SH-SY5Y (cell line): Measurements from ENCODE around the gene SEPTIN3.

Experiments
- GATA2 ChIP-seq: IDR thresholded peaks from 2 replicates; pipeline ENCODE4 v1.6.1; 2011; ENCODE audit warnings: mild to moderate bottlenecking, low read depth, low read length
- GATA3 ChIP-seq: IDR thresholded peaks from 2 replicates; pipeline ENCODE4 v1.6.1; 2011; ENCODE audit warnings: low read depth, mild to moderate bottlenecking, low read length, moderate library complexity

SEPTIN3 gene

DNA sequence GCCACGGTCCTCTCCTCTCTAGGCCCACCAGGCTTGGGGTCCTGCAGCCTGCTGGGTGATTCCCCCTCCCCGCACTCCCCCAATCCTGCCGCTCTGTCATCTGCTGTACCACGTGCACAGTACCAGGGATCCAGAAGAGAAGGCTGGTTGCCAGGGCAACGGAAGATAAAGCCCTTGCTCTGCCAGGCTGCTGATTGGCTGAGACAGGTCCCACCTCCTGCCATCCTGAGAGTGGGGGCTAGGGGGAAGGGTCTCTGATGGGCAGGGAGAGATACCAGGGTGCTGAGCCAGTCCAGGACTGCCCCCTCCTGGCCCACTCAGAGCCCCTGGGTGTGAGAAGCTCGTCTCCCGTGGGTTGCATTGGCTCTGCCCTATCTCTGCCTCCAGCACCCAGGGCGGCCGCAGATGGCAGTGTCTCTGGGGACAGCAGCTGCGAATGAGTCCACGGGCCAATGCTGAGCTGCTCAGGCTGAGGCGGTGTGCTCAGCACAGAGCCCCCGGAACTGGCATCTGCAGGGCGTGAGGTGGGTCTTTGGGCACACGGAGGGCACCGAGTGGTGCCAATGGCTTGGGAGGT is 17.3 kb upstream of the SEPTIN3 start, which contains the start of gene SMIM45:
TSS of gene SMIM45 (plus strand) at position 253 of the 577 bp plus-strand sequence.
- TF ChIP-seq GATA3 (no peak), GATA2 (peak; percentile 91)

DNA sequence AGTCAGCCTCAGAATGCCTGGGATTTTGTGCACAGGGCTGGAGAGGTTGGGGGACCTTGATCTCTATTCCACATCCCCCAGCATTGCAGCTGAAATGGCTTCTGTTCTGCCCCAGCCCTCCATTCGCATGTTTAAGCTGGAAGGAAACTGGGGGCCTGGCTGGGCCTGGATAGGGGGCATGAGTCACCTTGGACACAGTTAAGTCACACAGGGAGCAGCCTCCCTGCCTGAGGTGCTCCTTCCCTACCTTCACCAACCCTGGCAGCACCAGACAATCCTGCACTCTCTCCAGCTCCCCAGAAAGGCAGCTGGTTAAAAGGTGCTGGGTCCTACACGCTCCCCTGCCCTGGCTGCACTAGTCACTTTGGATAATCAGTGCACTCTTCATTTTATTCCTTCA is 16.5 kb upstream of the SEPTIN3 start:
- TF ChIP-seq GATA3 (no peak), GATA2 (no peak)

DNA sequence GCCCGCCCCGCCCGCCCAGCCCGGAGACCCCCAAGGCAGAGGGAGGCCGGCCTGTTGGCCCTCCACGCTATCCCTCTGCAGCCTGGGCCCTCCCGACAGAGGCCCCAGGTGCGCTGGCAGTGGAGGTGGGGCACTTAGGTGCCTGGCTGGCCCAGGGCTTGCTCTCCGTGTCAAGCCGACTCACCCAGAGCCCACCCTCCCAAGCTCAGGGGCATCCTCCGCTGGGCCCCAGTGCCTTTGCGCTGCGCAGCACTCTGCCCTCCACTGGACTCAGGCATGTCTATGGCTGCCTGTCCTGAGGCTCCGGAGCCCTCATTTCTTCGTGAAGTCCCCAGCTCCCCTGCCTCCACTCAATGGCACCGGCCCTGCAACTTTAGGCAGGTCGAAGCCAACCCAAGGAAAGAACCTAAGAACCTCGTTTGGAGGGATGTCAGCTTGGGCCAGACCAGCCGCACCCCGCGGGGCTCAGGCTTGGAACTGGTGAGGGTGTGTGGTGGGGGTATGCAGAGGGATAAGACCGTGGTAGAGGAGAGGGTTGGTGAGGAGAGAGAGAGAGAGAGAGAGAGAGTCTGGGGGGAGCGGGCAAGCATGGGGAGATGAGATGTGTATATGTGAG is 11.2 kb upstream of the SEPTIN3 start:
- no peak for TF ChIP-seq GATA3
- no peak for TF ChIP-seq GATA2

DNA sequence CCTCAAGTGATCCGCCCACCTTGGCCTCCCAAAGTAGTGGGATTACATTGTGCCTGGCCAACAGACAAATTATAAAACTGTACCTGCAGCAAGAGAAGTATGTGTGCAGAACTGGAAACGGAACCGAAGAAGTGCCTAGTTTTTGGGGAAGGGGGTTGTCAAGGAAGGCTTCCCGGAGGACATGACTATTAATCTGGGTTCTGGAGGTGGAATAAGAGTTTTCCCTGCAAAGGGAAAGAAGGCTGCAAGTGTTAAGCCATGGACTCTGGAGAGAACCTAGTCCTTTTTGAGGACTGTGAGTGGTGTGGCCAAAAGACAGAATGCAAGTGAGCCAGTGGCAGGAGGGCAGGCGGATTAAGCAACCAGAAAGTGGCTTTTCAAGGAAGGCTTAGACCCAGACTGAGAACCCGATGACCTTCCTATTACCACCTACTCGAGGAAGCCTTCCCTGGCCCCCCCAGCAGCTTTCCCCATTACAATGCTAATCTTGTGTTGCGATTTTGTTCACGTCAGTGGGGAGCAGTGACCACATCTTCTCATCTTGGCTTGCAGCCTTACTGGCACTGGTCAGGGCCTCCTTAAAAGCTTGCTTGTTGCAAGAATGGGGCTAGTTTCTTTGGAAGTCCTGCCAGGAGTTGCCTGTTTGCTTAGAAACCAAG is 5.7 kb upstream of the SEPTIN3 start:
- TF ChIP-seq GATA2 (no peak), GATA3 (no peak)

DNA sequence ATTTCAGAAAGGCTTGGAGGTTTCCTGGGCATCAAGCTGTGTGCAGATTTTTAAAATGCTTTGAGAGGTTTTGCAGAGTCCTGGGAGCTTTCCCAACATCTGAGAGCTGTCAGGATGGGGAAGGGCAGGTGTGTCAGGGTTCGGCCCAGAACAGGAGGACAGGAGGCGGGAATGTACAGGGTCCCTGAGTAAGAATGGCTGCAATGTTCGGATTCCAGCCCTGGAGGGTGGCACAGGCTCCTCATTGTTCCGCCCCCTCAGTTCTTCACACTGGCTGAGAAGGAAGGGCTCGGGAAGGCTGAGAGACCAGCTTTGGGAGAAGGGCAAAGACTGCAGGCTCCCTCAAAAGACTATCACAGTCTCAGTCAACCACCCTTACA is 5.1 kb upstream of the SEPTIN3 start:
- TF ChIP-seq GATA3 (no peak), GATA2 (no peak)

DNA sequence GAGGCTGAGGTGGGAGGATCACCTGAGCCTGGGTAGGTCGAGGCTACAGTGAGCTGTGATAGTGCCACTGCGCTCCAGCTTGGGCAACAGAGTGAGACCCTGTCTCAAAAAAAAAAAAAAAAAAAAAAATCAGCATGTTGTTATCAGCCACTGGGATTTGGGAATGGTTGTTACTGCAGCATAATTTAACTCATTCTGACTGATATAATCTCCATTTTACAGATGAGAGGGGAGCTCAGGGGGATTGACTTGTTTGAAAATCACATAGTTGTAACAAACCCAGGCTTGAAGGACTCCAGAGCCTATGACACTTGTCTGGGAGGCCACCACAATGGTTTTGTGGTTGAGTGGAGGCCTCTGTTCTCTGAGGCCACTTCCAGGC is 3.0 kb upstream of the SEPTIN3 start:
- TF ChIP-seq GATA2 = no peak
- TF ChIP-seq GATA3 = no peak

DNA sequence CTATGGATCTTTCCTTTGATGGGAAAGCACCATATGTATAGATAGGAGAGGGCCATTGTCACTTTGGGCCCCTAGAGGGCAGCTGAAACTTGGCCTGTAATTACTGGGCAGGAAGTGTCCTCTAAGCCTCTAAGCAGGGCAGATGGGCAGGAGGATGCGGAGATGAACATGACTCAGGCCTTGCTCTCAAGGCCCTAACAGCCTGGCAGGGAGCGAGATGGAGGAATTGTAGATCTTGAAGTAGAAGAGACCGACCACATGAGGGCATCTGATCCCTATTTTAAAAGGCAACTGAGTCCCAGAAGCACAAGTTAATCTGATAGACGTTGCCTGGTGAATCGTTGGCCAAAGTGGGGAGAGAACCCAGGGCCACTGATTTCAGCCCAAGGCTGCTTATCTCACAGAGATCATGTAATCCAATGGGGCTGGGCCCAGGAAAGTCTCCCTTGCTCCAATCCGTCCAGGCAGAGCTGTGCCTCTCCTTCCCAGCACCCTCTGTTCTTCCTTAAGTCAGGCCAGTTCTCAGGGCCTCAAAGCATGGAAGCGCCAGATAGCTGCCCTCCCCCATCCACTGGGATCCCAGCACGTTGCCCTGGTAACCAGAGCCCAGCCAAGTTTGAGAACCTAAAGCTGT is 2.5 kb upstream of the SEPTIN3 start:
- TF ChIP-seq GATA3 (no peak), GATA2 (no peak)

DNA sequence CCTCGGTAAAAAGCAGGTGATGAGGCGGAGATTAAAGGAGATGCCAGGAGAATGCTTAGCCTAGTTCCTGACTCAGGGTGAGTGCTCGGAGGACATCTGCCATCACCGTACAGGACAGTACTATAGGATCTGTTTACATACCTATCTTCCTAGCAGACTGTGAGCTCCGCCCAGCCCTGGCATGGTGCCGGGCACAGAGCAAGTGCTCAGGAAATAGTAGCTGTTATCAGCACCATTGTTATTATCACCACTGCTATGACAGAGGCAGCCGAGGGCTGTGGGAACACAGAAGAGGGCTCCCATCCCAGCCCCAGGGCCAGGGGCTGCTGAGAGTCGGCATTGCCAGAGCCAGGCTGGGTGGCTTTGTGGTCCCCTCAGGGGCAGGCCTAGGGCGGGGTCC is 642 bp upstream of the SEPTIN3 start:
- TF ChIP-seq GATA2 (no peak), GATA3 (no peak)

DNA sequence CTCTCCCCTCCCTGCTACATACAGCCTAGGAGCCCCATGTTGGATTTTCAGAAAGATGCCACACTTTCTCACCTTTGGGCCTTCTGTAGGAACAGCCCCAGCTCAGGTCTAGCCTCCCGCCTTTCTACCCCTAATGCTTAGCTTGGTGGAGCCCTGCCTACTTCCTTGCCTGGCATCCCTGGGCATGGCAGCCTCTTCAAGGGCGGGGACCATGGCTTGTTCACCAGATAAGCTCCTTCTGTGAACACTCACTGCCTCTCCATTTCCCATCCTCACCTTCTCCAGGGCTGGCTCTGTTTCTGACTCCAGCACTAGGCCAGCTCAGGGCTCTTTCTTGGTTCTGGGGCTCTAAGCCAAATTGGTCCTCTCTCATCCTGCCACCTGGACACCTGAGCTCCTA is 1.4 kb downstream of the SEPTIN3 start:
- TF ChIP-seq GATA3 = no peak
- no peak for TF ChIP-seq GATA2

DNA sequence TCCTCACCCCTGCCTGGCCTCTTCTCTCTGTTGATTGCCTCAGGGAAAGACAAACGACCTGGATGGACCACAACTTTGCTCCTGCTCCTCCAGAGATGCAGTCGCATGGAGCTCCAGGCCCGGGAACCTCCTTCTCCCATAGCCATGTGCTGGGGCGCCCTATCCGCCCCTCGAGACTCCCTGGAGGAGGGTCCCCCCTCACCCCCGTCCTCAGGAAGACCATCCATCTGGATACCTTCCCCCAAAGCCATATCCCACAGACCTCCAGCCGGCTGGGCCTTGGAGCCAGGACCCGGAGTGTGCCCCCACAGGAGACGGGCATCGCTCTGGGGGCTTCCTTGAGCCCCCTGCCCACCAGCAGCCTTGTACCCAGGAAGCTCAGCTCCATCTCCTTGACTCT is 2.2 kb downstream of the SEPTIN3 start:
- TF ChIP-seq GATA3 (no peak), GATA2 (no peak)

DNA sequence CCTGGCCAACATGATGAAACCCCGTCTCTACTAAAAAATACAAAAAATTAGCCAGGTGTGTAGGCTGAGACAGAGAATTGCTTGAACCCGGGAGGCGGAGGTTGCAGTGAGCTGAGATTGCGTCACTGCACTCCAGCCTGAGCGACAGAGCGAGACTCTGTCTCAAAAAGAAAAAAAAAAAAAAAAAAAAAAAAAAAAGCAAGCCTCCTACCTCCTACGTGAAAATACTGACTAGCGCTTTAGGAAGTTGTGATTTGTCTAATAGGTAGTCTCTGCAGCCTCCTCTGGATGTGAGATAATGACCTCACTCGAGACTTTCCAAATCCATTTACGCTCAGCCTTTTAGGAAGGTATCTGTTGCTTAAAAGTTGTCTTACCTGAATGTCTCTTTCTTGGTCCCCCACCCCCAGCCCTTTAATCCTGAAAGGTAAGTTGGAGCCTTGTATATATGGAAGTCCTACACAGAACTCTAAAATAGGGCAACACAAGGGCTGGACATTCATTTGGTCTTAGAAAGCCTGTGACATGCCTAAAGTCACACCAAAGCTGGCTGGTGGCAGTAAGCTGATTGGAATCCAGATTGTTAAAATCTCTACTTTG is 5.5 kb downstream of the SEPTIN3 start:
- TF ChIP-seq GATA2 (no peak), GATA3 (no peak)

DNA sequence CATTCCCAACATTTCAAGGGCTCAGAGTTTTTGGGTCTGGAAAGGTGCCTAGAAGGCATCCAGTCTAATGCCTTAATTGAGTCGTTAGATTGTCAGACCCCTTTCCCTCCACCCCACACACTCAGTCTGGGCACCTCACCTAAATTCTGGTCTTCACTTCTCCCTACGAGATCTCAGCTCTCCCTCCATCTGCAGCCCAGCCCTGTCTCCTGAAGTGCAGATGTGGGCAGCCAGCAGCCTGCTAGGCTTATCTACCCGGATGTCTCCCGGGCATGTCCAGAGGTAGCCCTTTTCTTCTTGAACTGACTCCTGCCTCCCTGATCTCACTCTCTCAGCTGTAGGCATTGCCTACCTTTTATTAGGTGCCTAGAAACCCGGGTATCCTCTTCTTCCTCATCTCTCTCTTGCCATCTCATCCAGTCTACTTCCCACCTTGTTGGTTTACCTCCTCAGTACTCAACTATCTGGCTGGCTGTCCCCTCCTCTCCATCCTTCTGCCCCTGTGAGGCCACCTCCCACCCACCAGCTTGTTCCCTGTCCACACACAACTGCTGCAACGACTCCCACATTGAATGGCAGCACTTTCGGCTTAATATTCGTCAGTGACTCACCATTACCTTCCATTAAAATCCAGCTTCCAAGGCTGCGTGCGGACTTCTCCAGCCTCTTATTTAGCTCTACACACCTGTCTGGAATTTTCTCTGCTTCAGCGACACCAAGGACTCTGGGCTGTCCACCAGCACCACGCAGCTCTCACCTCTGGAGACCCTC is 6.2 kb downstream of the SEPTIN3 start:
- TF ChIP-seq GATA2 = no peak
- TF ChIP-seq GATA3 = no peak

DNA sequence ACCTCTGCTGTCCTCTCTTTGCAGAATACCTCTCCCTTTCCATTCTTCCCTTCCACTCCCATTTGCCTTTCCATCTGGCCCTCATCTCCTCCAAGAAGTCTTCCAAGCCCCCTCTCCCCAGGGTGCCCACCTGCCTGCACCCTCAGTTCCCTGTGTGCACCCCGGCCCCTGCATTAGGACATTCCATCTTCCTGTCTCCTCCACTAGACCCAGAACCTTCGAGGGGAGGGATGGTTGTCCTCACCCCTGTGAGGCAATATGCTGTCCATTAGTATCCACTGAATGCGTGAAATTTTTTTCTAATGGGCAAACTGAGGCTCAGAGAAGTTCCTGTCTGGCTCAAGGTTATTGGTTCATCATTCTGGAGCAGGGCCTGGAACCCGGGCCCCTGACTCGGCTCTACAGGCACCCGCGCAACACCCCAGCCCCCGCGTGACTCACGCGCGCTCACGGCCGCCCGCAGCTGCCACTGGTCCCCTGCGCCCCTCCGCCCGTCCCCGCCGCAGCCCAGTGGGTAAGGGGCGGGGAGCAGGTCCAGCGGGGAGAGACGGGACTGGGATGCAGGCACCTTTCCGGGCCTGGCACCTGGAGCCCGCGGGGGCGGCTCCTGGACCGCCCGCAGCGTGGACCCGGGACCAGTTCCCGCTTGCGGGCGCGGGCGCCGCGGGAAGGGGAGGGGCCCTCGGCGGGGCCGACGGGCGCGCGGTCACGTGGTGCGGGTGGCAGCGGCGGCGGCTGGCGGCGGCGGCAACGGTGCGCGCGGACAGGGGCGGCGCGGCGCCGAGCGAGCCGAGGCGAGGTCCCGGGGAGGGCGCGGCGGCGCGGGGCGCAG is 7.0 kb downstream of the SEPTIN3 start:
- no peak for TF ChIP-seq GATA3
